ENCODE measurements around the gene BTNL2. TPM values are rescaled to one million over a fixed set of nuclear protein-coding genes. Genes with fewer than 3 reads are reported as not detected.

Gene BTNL2, protein sequence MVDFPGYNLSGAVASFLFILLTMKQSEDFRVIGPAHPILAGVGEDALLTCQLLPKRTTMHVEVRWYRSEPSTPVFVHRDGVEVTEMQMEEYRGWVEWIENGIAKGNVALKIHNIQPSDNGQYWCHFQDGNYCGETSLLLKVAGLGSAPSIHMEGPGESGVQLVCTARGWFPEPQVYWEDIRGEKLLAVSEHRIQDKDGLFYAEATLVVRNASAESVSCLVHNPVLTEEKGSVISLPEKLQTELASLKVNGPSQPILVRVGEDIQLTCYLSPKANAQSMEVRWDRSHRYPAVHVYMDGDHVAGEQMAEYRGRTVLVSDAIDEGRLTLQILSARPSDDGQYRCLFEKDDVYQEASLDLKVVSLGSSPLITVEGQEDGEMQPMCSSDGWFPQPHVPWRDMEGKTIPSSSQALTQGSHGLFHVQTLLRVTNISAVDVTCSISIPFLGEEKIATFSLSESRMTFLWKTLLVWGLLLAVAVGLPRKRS
- total RNA-seq (2022) = not detected in 2 replicates
- not detected for Bru-seq, nascent RNA
- not detected for BruChase-seq, experiment 1, labeled RNA remaining after a 6-hour chase
- BruChase-seq, experiment 2, labeled RNA remaining after a 2-hour chase = not detected
- long read RNA-seq = 0 reads

DNA sequence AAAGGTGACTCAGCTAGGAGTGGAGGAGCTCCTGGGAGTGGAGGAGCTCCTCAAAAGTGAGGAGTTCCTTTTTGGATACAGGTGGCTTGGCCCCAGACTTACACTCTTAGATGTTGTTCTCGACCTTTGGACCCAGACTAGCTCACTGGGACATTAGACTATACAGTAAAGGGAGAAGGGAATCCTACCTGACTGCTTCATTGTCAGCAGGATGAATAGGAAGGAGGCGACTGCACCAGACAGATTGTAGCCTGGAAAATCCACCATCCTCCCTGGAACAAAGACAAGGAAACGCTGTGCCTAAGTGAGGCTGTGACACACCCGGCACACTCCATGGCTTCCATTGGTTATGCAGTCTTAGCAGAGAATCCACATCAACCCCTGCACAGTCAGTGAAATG is at the start of gene BTNL2:
Gene BTNL2 (minus strand): TSS at position 325 of the 400 bp plus-strand sequence. CDS start 58 bp downstream, at position 267.
- no TSS peak for BruUV-seq (replicated peaks)
- no peaks in the 10 kb centered on the region for H3K9me3 Mint-ChIP-seq (ENCODE audit: unreplicated experiment)
- DNase-seq (ENCODE audit: unreplicated experiment) = no peak
- H3K27ac Mint-ChIP-seq (ENCODE audit: low read depth, unreplicated experiment) = no peak within 1 kb of the TSS
- TF ChIP-seq, protein P1, sequence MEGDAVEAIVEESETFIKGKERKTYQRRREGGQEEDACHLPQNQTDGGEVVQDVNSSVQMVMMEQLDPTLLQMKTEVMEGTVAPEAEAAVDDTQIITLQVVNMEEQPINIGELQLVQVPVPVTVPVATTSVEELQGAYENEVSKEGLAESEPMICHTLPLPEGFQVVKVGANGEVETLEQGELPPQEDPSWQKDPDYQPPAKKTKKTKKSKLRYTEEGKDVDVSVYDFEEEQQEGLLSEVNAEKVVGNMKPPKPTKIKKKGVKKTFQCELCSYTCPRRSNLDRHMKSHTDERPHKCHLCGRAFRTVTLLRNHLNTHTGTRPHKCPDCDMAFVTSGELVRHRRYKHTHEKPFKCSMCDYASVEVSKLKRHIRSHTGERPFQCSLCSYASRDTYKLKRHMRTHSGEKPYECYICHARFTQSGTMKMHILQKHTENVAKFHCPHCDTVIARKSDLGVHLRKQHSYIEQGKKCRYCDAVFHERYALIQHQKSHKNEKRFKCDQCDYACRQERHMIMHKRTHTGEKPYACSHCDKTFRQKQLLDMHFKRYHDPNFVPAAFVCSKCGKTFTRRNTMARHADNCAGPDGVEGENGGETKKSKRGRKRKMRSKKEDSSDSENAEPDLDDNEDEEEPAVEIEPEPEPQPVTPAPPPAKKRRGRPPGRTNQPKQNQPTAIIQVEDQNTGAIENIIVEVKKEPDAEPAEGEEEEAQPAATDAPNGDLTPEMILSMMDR (IDR thresholded peaks at IDR 0.05; ENCODE audit: unreplicated experiment) = no peak
- intact Hi-C loops (cut with micrococcal nuclease) = no loop called here
- H3K4me1 Mint-ChIP-seq (ENCODE audit: insufficient read depth, unreplicated experiment) = no peaks in the 10 kb centered on the region
- H3K4me3 Mint-ChIP-seq (ENCODE audit: unreplicated experiment) = no peak within 1 kb of the TSS
- H3K27me3 Mint-ChIP-seq (ENCODE audit: insufficient read depth, unreplicated experiment) = peaks cover 91% of the 10 kb centered on the region
- no peaks in the 10 kb centered on the region for H3K36me3 Mint-ChIP-seq (ENCODE audit: insufficient read depth, unreplicated experiment)
- CTCF ChIA-PET = interaction anchor here (0.7 to 1.7 kb wide), 5 partner anchors 62 to 432 kb away, joined by 3 to 7 read pairs (median 3); partner anchors contain the start of gene TAP2
- POLR2A ChIA-PET = interaction anchor here (0.6 to 0.7 kb wide), 2 partner anchors 8 to 13 kb away, joined by 3 read pairs; no protein-coding TSS in a partner anchor

DNA sequence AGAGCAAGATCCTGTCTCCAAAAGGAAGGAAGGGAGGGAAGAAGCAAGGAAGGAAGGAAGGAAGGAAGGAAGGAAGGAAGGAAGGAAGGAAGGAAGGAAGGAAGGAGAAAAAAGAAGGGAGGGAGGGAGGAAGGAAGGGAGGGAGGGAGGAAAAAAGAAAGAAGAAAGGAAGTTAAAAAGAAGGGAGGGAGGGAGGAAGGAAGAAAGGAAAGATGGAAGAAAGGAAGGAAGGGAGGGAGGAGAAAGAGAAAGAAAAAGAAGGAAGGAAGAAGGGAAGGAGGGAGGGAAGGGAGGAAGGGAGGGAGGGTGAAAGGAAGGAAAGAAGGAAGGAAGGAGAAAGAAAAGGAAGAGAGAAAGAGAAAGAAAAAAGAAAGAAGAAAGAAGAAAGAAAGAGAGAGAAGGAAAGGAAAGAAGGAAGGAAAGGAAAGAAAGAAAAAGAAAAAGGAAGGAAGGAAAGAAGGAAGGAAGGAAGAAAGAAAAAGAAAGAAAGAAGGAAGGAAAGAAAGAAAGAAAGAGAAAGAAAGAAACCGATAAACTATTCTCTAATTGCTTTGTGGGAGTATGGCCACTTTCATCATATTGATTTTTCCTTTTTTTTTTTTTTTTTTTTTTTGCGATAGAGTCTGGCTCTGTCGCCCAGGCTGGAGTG is 42.2 kb upstream of the BTNL2 start:
- TF ChIP-seq, protein P1 (IDR thresholded peaks at IDR 0.05; ENCODE audit: unreplicated experiment) = no peak
- POLR2A ChIA-PET = no interaction called here
- intact Hi-C loops (cut with micrococcal nuclease) = no loop called here
- Mint-ChIP-seq H3K9me3 (ENCODE audit: unreplicated experiment) (no peaks in the 10 kb centered on the region), H3K27me3 (ENCODE audit: insufficient read depth, unreplicated experiment) (peaks cover 60% of the 10 kb centered on the region), H3K27ac (ENCODE audit: low read depth, unreplicated experiment) (no peak overlapping the region), H3K36me3 (ENCODE audit: insufficient read depth, unreplicated experiment) (no peaks in the 10 kb centered on the region), H3K4me3 (ENCODE audit: unreplicated experiment) (no peak overlapping the region), H3K4me1 (ENCODE audit: insufficient read depth, unreplicated experiment) (no peaks in the 10 kb centered on the region)
- BruUV-seq (replicated peaks) = no TSS peak
- CTCF ChIA-PET = no interaction called here
- DNase-seq (ENCODE audit: unreplicated experiment) = no peak

DNA sequence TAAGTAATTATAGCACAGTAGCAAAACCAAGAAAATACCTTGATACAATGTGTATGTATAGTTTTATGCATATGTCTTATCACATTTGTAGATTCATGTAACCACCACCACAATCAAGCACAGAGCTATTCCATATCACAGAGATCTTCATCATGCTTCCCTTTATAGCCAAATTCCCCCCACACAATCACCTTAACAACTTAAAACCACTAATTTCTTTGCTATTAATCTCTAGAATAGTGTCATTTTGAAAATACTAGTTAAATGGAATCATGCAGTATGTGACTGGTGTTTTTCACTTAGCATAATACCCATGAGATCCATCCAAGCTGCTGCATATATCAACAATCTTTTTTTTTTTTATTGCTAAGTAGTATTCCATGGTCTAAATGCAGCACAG is 41.0 kb upstream of the BTNL2 start:
- ChIA-PET CTCF (interaction anchor here (0.9 kb wide), 1 partner anchor 8 kb away, joined by 3 read pairs; the partner anchor contains the start of gene HLA-DRA), POLR2A (interaction anchor here (0.5 kb wide), 1 partner anchor 252 kb away, joined by 4 read pairs; no protein-coding TSS in a partner anchor)
- TF ChIP-seq, protein P1 (IDR thresholded peaks at IDR 0.05; ENCODE audit: unreplicated experiment) = no peak
- intact Hi-C loops (cut with micrococcal nuclease) = no loop called here
- H3K4me1 Mint-ChIP-seq (ENCODE audit: insufficient read depth, unreplicated experiment) = no peaks in the 10 kb centered on the region
- H3K27ac Mint-ChIP-seq (ENCODE audit: low read depth, unreplicated experiment) = no peak overlapping the region
- no peak overlapping the region for H3K4me3 Mint-ChIP-seq (ENCODE audit: unreplicated experiment)
- no peaks in the 10 kb centered on the region for H3K9me3 Mint-ChIP-seq (ENCODE audit: unreplicated experiment)
- H3K27me3 Mint-ChIP-seq (ENCODE audit: insufficient read depth, unreplicated experiment) = peaks cover 69% of the 10 kb centered on the region
- no peaks in the 10 kb centered on the region for H3K36me3 Mint-ChIP-seq (ENCODE audit: insufficient read depth, unreplicated experiment)
- no TSS peak for BruUV-seq (replicated peaks)
- no peak for DNase-seq (ENCODE audit: unreplicated experiment)

DNA sequence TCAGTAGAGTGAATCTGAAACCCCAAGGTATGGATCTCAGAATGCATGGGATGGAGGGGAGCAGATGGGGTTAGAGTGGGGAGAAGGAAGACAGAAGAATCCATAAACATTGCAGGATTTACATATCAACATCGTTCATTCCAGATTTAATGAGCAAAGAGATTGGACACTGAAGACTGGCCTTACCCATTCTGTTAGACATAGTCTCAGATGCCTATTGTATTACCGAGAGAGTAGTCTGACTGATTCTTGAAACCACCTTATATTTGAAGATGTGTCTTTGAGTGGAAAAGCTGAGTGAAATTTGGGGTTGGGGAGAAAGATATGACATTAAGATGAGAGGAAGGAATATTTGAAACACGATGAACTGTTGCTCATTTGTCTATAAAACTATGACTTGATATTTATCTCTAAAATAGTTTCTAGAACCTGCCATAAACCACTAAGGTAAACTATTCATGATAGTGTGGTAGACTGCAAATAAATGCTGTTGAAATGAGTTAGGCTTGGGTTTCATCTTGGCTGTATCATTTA is 38.4 kb upstream of the BTNL2 start:
- CTCF ChIA-PET = interaction anchor here (0.5 to 0.8 kb wide), 2 partner anchors 10 to 494 kb away, joined by 3 read pairs; no protein-coding TSS in a partner anchor
- intact Hi-C loops (cut with micrococcal nuclease) = no loop called here
- TF ChIP-seq, protein P1 (IDR thresholded peaks at IDR 0.05; ENCODE audit: unreplicated experiment) = no peak
- Mint-ChIP-seq H3K4me3 (ENCODE audit: unreplicated experiment) (no peak overlapping the region), H3K27ac (ENCODE audit: low read depth, unreplicated experiment) (no peak overlapping the region), H3K9me3 (ENCODE audit: unreplicated experiment) (no peaks in the 10 kb centered on the region), H3K4me1 (ENCODE audit: insufficient read depth, unreplicated experiment) (no peaks in the 10 kb centered on the region), H3K36me3 (ENCODE audit: insufficient read depth, unreplicated experiment) (no peaks in the 10 kb centered on the region), H3K27me3 (ENCODE audit: insufficient read depth, unreplicated experiment) (peaks cover 69% of the 10 kb centered on the region)
- BruUV-seq (replicated peaks) = no TSS peak
- POLR2A ChIA-PET = no interaction called here
- DNase-seq (ENCODE audit: unreplicated experiment) = no peak

Measured in MCF 10A (cell line).